DOHH2 (cell line): ENCODE data around the gene FLT3LG.
"Not testable (repeated sequence)": the region's sequence is repeated elsewhere in the genome, so short reads cannot be mapped to it uniquely, and the experiment has no call there.

Experiments
- H3F3A ChIP-seq: fragments of 200-600 bp; sonication (generic), shearing (Covaris generic); 2 replicates; pipeline ENCODE4 v1.6.0; 2016; ENCODE audit warnings: antibody characterized with exemption, mild to moderate bottlenecking; ENCODE audit not compliant: control insufficient read depth, insufficient read depth
- H3K27ac ChIP-seq: fragments of 200-600 bp; sonication (generic); 2 replicates; pipeline ENCODE4 v1.5.1; 2014; ENCODE audit warnings: low read depth, mild to moderate bottlenecking, low read length, moderate library complexity
- H3K27me3 ChIP-seq: fragments of 200-600 bp; sonication (generic); 2 replicates; pipeline ENCODE4 v1.6.1; 2014; ENCODE audit warnings: mild to moderate bottlenecking, low read length, mixed read lengths; ENCODE audit not compliant: control insufficient read depth
- H3K36me3 ChIP-seq: fragments of 200-600 bp; sonication (generic); 2 replicates; pipeline ENCODE4 v1.6.1; 2014; ENCODE audit warnings: mild to moderate bottlenecking, low read length, moderate library complexity, mixed read lengths; ENCODE audit not compliant: control insufficient read depth
- H3K4me1 ChIP-seq: fragments of 200-600 bp; sonication (generic); 2 replicates; pipeline ENCODE4 v1.6.1; 2014; ENCODE audit warnings: mild to moderate bottlenecking, low read length, mixed read lengths; ENCODE audit not compliant: control insufficient read depth
- H3K4me2 ChIP-seq: fragments of 200-600 bp; sonication (generic); 2 replicates; pipeline ENCODE4 v1.6.0; 2014; ENCODE audit warnings: mild to moderate bottlenecking, low read length, moderate library complexity
- H3K4me3 ChIP-seq: fragments of 200-600 bp; sonication (generic); 2 replicates; pipeline ENCODE4 v1.5.1; 2014; ENCODE audit warnings: mild to moderate bottlenecking, low read length, mixed read lengths
- H3K79me2 ChIP-seq: fragments of 200-600 bp; sonication (generic); 2 replicates; pipeline ENCODE4 v1.6.1; 2014; ENCODE audit warnings: mild to moderate bottlenecking, low read length, mixed read lengths; ENCODE audit not compliant: control insufficient read depth
- H3K9me2 ChIP-seq: fragments of 200-600 bp; sonication (generic); replicated peaks from 2 replicates; pipeline ENCODE4 v1.6.1; 2014; ENCODE audit warnings: mild to moderate bottlenecking, low read length, mixed read lengths; ENCODE audit not compliant: control insufficient read depth
- H3K9me3 ChIP-seq: fragments of 200-600 bp; sonication (generic); 2 replicates; pipeline ENCODE4 v1.6.1; 2014; ENCODE audit warnings: antibody characterized with exemption, low read length, mixed read lengths; ENCODE audit not compliant: control insufficient read depth, insufficient read depth
- H4K20me1 ChIP-seq: fragments of 200-600 bp; sonication (generic); 2 replicates; pipeline ENCODE4 v1.6.0; 2014; ENCODE audit warnings: low read depth, mild to moderate bottlenecking, antibody characterized with exemption, low read length, moderate library complexity; ENCODE audit not compliant: control insufficient read depth, insufficient read depth
- CTCF ChIP-seq: fragments of 200-600 bp; sonication (generic); IDR thresholded peaks from one replicate; pipeline ENCODE4 v1.5.1; 2014; ENCODE audit warnings: antibody characterized with exemption, mild to moderate bottlenecking, low read depth, low read length; ENCODE audit not compliant: poor library complexity, severe bottlenecking
- EZH2phosphoT487 ChIP-seq: fragments of 200-600 bp; sonication (generic); IDR thresholded peaks from 2 replicates; pipeline ENCODE4 v1.6.1; 2017; ENCODE audit warnings: borderline replicate concordance, mild to moderate bottlenecking, antibody characterized with exemption, low read length, moderate library complexity, mixed read lengths

Gene FLT3LG

DNA sequence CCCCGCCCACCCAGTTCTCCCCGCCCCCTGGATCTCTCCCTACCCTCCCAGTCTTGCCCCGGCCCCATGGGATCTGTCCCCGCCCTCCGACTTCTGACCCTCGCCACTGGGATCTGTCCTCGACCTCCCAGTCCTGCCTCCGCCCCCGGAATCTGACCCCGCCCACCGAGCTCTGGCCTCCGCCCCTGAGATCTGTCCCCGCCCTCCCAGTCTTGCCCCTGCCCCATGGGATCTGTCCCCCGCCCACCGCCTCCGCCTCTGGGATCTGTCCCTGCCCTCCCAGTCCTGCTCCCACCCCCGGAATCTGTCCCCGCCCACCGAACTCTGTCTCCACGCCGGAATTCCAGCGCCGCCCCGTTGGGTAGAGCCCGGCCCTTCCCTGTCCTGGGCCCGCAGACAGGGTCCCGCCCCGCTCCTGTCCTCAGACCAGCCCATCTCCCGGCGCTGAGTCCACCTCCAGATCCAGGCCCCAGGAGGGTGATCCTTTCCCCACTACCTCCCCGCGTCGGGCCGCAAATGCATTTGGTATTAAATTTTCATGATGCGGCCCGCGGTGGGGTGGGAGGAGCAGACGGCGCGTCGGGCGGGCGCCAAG lies 31.1 kb upstream of the FLT3LG start:
- Histone ChIP-seq H3K27ac (peak overlapping the region; percentile 39; the same call in 1 of the 2 replicates), H3F3A (peaks cover 9% of the 10 kb centered on the region)

GRCh38 chr19:49443366-49444099 lies 30.5 kb upstream of the FLT3LG start:
- no peaks in the 10 kb centered on the region for H3K9me3 ChIP-seq
- H3K9me2 ChIP-seq, result no peaks in the 10 kb centered on the region
- H3K27me3 ChIP-seq, result peaks cover 34% of the 10 kb centered on the region
- H3K4me1 ChIP-seq, result peaks cover 24% of the 10 kb centered on the region
- H3K4me3 ChIP-seq, result peak overlapping the region; percentile 88
- TF ChIP-seq EZH2phosphoT487 (no peak), CTCF (peak; percentile 96)
- peaks cover 23% of the 10 kb centered on the region for H3K36me3 ChIP-seq
- H3K4me2 ChIP-seq, result peak overlapping the region; percentile 99
- H4K20me1 ChIP-seq, result no peaks in the 10 kb centered on the region
- peaks cover 9% of the 10 kb centered on the region for H3F3A ChIP-seq
- peaks cover 3% of the 10 kb centered on the region for H3K79me2 ChIP-seq
- peak overlapping the region; percentile 39; the same call in 1 of the 2 replicates for H3K27ac ChIP-seq

More for the DNA sequence above, 31.1 kb upstream of the FLT3LG start:
- no peaks in the 10 kb centered on the region for H3K9me2 ChIP-seq
- H3K4me3 ChIP-seq, result peak overlapping the region; percentile 88
- H3K27me3 ChIP-seq, result peaks cover 41% of the 10 kb centered on the region
- no peaks in the 10 kb centered on the region for H4K20me1 ChIP-seq
- TF ChIP-seq EZH2phosphoT487 (no peak), CTCF (no peak)
- H3K9me3 ChIP-seq, result no peaks in the 10 kb centered on the region
- peak overlapping the region; percentile 99 for H3K4me2 ChIP-seq
- peaks cover 23% of the 10 kb centered on the region for H3K4me1 ChIP-seq
- H3K79me2 ChIP-seq, result no peaks in the 10 kb centered on the region; the same call in 1 of the 2 replicates
- H3K36me3 ChIP-seq, result peaks cover 16% of the 10 kb centered on the region

GRCh38 chr19:49444100-49444700 lies 29.8 kb upstream of the FLT3LG start:
- H3K4me1 ChIP-seq, result peaks cover 24% of the 10 kb centered on the region
- H3K4me3 ChIP-seq, result peak overlapping the region; percentile 88
- H3K9me3 ChIP-seq, H4K20me1 ChIP-seq, H3K79me2 ChIP-seq, H3K9me2 ChIP-seq, H3K27ac ChIP-seq, H3F3A ChIP-seq: not testable (repeated sequence)
- peaks cover 29% of the 10 kb centered on the region for H3K36me3 ChIP-seq
- H3K4me2 ChIP-seq, result peak overlapping the region; percentile 99
- H3K27me3 ChIP-seq, result peaks cover 28% of the 10 kb centered on the region

- H3K79me2 ChIP-seq, result peaks cover 23% of the 10 kb centered on the region
- no peaks in the 10 kb centered on the region for H3K9me3 ChIP-seq
- peaks cover 11% of the 10 kb centered on the region for H3K27me3 ChIP-seq
- no peak for TF ChIP-seq EZH2phosphoT487
- TF ChIP-seq CTCF, result no peak
- peaks cover 42% of the 10 kb centered on the region for H3K36me3 ChIP-seq
- peaks cover 12% of the 10 kb centered on the region for H3F3A ChIP-seq
- H3K4me1 ChIP-seq, result peaks cover 32% of the 10 kb centered on the region
- H4K20me1 ChIP-seq, result no peaks in the 10 kb centered on the region; the same call in 1 of the 2 replicates
- no peak overlapping the region for H3K4me2 ChIP-seq
- H3K9me2 ChIP-seq, result no peaks in the 10 kb centered on the region
- H3K27ac ChIP-seq, result no peak overlapping the region
- H3K4me3 ChIP-seq, result no peak overlapping the region
These were observed 28.0 kb upstream of the FLT3LG start for GRCh38 chr19:49445997-49446396.
